ENCODE data around the gene RPL35.

Gene RPL35

GRCh38 chr9:124875501-124875900 lies 13.7 kb upstream of the RPL35 start:
- DNase-seq (ENCODE audit: low spot score): no peak

DNA sequence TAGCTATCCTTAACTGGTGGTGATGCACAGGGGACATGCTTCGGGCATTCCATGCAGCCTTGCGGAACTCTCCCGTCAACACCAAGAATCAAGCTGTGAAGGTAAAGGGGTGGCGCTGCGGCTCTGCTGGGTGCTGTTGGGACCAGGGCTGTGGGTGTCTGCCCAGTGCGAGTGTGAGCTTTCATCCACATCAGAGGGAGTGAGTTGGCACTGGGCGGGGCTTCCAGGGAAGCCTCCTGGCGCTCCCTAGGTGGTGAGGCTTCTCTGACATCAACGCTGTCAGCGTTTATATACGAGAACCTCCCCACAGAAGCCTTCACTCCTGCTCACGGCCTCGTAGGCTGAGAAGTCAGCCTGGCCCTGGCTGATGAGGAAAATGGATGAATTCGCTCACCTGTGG lies 11.9 kb upstream of the RPL35 start:
- DNase-seq (ENCODE audit: low spot score): no peak

- DNase-seq (ENCODE audit: low spot score): no peak
Measured at GRCh38 chr9:124871156-124871561, 9.4 kb upstream of the RPL35 start.

GRCh38 chr9:124870723-124871122 lies 9.0 kb upstream of the RPL35 start:
- DNase-seq (ENCODE audit: low spot score): no peak

DNA sequence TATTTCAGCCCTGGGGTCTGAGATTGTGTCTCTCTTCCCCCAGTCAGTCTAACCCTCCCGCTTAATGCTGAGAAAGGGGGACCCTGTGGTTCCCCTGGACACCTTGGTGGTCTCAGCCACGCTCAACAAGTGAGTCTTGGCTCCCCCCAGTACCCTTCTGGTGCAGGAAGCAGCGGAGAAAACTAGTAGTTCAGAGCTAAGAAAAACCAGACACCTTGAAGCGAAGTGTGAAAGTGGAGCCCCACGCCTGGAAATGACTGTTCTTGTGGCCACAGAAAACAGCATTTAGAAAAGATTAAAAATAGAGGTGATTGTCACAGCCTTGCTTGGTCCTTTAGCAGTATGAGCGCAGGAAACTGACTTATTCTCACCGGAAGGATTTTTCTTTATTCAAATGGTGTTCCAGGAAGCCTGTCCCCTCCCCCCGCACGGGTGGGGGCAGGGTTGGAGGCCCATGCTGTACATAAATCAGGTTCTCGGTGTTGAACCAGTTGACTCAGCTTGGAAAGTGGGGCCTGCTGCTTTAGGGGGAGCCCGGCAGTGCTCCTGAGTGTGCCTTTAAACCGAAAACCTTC lies 8.3 kb upstream of the RPL35 start:
- no peak for DNase-seq (ENCODE audit: low spot score)

DNA sequence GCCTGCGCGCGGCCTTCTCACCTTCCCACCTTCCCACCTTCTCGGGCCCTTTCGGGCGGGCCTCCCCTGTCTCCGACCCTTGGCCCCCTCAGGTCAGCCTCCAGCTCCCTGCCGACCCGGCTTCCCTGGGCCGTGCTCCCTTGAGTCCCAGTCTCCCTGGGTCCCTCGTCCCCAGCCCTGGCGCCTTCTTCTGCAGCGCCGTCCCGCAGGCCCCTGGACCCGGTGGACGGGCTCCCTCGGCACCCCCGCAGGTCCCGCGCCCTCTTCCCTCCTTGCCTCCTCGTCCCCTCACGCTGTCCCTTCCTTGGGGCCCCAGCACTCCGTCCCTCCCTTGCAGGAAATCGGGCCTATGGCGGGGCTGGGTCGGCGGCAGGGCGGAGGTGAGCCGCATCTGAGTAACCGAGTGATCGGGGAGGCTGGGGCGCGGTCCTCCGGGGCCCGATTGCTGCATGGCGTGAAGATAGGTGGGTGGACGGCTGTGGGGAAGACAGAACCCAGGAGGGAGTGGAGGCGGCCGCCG lies 7.8 kb upstream of the RPL35 start:
- DNase-seq (ENCODE audit: low spot score): peak; percentile 52

- DNase-seq (ENCODE audit: low spot score): peak; percentile 95
Measured at GRCh38 chr9:124868511-124869465, 7.0 kb upstream of the RPL35 start.

DNA sequence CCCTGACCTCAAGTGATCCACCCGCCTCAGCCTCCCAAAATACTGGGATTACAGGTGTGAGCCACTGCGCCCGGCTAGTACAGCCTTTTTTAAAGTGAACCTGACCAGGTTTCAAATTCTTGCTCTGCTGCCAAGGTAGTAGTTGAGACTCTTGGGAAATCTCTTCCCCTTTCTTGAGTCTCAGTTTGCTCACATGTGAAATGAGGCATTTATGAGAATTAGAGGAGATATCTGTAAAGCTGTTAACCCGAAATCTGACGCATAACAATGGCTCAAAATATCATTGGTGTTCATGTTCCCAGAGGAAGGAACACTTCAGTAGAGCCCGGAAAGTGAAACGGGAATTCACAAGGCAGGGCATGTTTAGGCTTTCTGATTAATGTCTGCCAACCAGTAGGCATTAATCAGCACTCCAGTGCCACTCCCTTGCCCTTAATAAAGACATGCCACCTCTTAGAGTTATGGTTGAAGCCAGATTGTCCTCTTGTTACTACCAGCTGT lies 1.7 kb upstream of the RPL35 start:
- no peak for DNase-seq (ENCODE audit: low spot score)

- DNase-seq (ENCODE audit: low spot score): no peak
Measured at GRCh38 chr9:124860582-124861341, 995 bp downstream of the RPL35 start.

- DNase-seq (ENCODE audit: low spot score): no peak
Measured at GRCh38 chr9:124859803-124860581, 1.8 kb downstream of the RPL35 start.

- no peak for DNase-seq (ENCODE audit: low spot score)
Measured at GRCh38 chr9:124858330-124859046, 3.3 kb downstream of the RPL35 start.

DNA sequence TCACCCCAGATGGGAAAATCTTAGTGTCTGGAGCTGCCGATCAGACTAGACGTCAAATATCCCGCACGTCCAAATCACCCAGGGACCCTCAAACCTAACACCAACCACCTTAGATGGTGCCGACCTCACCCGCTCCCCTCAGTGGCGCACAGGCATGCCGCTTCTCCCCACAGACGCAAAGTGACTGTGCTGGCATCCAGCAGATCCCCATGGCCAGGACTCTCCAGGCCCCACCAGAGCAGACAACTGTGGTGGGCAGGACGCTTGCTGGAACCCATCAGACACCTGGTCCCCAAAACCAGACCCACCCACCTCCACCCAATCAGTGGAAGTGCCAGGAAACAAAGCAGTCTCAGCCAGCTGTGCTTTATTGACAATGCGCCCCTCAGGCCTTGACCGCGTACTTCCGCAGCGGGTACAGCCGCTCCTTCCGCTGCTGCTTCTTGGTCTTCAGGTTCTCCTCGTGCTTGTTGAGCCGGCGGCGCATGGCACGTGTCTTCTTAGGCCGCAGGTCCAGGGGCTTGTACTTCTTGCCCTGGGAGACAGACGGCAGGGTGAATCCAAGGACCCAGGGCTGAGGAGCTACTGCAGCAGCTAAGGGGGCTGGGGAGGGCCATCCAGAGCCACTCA lies 4.1 kb downstream of the RPL35 start:
- DNase-seq (ENCODE audit: low spot score): no peak

GRCh38 chr9:124855944-124856765 lies 5.6 kb downstream of the RPL35 start:
- DNase-seq (ENCODE audit: low spot score): no peak

DNA sequence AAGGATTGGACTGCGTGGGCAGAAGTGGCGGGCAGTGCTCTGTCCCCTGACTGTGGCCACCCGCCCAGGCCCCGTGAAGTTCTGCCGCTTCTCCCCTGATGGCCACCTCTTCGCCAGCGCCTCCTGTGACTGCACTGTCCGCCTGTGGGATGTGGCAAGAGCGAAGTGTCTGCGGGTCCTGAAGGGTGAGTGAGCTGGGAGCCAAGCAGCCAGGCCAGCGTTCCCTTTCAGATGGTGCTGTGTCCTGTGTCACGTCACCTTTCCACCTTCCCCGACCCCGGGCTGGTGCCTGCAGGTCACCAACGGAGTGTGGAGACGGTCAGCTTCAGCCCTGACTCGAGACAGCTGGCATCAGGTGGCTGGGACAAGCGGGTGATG lies 6.2 kb downstream of the RPL35 start:
- no peak for DNase-seq (ENCODE audit: low spot score)

DNA sequence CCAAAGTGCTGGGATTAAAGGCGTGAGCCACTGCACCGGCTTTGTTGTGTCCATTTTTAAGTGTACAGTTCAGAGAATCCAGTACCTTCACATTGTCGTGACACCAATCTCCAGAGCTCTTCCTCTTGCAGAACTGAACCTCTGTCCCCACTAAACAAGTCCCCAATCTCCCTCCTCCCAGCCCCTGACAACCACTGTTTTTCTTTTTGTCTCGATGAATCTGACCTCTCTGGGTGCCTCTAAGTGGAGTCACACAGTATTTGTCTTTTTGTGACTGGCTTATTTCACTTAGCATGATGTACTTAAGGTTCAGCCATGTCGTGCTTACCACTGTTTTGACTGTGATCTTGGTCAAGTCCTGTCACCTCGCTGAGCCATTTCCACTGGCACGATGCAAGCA lies 6.9 kb downstream of the RPL35 start:
- DNase-seq (ENCODE audit: low spot score): no peak

DNA sequence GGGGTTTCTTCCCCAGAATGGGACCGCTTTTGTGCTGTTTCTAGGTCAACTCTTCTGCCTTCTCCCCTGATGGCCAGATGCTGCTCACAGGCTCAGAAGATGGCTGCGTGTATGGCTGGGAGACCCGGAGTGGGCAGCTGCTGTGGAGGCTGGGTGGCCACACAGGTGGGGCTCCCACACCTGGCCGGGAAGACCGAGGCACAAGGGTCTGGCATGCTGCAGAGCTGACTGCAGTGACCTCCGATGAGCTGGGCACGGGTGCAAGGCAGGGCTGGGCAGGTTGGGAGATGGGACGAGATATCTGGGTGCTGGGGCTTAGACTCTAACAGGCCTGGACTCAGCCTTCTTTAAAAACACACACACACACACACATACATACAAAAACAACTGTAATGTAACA lies 7.6 kb downstream of the RPL35 start:
- no peak for DNase-seq (ENCODE audit: low spot score)

GRCh38 chr9:124853605-124854143 lies 8.1 kb downstream of the RPL35 start:
- no peak for DNase-seq (ENCODE audit: low spot score)

DNA sequence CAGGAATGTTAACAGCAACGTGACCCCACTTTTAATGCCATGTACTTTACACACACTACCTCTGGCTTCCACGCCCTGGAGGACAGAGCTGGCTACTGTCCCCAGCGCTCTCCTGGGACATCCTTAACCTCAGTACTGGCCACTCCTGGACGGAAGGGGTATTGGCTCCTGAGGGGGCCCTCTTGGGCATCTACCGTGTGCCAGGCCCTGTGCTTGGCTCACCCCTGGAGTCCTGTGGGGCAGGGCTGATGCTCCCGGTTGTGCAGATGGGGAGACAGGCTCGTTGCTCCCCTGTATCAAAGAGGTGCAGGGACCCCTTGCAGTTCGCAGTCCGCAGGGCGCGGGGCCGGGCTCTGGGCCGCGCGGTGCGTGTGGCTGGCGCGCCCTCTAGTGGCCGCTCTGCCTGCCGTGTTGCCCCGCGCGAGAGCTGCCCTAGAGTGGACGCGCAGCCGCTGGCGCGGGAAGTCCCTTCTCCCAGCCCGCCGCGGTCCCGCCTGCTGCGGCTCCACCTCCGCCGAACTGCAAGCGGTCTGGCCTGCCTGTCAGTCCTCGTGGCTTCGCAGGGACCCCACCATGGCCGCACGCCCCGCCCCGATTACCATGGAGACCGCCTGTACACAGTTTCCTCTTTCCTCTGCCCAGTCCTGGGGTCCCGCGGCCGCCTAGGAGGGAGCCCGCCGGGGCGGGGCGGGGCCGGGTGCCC lies 8.8 kb downstream of the RPL35 start, which contains the start of gene WDR38:
Gene WDR38 (plus strand): TSS at position 632 of the 703 bp plus-strand sequence. CDS start 72 bp downstream, outside the sequence.
- DNase-seq (ENCODE audit: low spot score): peak; percentile 98
